CD4-positive, alpha-beta T cell treated with Interleukin-4 for 1 hour (primary cell): Measurements from ENCODE around the gene DAB2IP.
"Not testable (repeated sequence)": the region's sequence is repeated elsewhere in the genome, so short reads cannot be mapped to it uniquely, and the experiment has no call there.

Experiments used
- DNase-seq, 2 donors: peaks; one replicate each; pipeline ENCODE4 v3.0.0-alpha.2; 2020 to 2022

DAB2IP gene

DNA sequence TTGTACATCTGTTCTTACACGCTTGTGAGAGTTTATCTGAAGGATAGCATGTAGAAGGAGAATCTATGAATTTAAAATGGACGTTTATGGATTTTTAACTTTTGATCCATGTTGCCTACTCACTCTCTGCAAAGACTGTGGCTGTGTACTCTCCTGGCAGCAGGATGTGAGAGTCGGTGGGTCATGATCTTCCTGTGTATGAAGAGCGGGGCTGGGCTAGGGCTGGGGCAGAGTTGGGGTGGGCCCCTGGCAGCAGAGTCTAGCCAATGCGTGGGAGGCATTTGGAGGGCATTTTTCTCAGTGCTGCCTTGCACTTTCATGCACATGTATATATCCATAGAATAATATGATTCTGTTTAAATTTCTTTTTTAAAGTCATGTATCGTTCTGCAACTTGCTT lies 24.0 kb upstream of the DAB2IP start:
- no peak for DNase-seq

DNA sequence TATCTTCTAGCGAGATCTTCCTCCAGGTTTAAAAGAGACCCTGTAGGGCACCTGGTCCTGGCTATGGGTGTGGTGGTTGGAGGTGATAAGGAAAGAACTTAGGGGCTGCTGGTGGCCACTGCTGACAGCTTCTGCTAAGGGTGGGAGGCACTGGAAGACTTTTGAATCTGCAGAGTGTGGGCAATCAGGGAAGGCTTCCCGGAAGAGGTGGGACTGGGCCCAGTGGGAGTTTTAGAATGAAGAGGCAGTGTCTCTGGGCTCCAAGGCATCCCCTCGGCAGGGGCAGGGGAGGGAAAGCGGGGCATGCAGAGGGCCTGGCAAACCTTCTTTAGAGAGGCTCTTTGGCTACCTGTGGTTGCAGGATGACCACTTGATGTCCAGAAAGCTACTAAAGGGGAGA lies 23.0 kb upstream of the DAB2IP start:
- DNase-seq = no peak

GRCh38 chr9:121631115-121631514 lies 20.3 kb upstream of the DAB2IP start:
- DNase-seq = no peak

- no peak for DNase-seq
Measured at GRCh38 chr9:121631978-121632418, 19.4 kb upstream of the DAB2IP start.

DNA sequence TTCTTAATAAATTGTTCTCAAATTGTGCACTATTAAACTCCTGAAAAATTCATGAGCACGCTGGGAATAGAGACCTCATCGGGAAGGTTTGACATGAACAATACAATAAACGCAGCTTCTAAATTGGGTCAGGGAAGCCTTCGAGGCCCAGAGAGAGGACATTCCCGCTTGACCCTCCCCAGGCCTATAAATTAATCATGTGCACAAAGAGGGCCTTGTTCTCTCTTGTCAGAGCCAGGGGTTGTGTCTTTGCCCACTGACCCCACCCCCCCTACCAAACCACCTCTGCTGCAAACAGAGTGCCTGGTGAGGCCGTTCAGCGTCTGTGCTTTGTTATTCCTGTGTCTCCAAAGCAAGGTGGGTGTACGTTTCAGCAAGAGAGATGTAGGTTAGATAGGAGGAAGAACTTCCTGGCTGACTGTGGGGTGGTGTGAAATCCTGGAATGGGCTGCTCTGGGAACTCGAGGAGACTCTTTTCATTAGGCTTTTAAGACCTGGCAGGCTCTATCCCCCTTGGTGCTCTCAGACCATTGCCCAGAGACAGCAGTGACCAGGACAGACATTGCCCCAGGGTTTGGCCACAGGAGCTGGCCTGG lies 18.2 kb upstream of the DAB2IP start:
- no peak for DNase-seq

- no peak for DNase-seq
Measured at GRCh38 chr9:121633736-121634135, 17.7 kb upstream of the DAB2IP start.

DNA sequence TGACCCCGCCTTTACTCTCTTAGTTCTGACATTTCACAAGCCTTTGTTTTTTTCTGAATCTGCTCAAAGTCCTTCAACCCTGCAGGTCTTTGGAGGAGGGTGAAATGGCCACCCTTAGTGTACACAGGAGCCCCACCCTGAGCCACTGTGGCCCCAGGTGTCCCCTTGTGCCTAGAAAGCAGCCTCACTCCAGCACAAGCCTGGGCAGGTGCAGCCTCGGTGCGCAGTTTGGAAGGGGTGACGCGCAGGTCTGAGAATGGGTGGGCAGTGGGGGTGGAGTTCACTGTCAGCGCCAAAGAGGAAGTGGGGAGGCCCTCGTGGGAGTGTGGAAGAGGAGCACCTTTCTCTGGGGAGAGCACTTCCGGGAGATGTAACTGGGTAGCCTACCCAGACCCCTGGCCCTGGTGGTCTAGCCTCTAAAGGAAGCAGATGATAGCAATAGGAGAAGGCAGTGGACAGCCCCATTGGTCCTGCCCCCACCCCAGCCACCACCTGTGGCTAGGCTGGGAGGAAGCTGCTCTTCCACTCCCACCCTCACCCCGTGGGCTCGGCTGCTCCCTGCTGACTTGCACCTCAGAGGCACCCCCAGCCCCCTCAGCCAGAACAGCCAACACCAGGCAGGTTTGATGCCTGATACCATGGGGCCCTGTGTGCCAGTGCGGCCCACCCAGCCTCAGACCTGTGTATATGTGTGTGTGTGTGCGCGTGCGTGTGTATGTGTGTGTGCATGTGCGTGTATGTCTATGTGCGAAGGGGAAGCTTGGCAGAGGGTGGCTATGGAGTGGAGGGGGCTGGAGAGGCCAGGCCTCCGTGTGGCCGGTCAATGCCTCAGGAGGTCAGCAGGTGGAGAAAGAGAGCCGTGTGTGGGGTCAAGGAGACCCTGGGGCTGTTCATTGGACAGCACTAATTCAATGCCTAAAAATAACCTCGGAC lies 16.8 kb upstream of the DAB2IP start:
- DNase-seq = no peak

DNA sequence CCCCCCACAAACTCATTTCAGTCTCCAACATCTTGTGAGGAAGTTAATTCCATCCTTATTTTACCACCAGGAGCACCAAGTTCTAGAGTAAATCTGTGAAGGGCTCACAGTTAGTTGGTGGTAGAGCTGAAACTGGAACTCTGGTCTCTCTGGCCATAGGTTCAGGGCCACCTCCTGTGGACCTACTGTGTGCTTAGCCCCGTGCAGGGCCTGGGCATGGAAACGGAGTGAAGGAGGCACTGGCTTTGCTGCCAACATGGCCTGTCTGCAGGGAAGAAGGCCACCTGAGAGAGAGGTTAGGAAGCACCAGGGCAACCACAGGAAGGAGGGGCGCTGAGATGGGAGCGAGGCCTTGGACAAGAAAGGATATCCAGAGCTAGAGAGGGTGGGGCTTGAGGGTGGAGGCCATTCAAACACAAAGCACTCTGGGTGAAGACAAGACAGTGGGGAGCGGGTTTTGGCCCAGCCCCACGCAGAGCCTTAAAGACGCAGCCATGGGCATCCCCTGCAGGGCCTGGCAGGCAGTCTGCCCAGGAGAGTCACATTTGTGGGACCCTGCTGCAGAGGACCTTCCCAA lies 16.0 kb upstream of the DAB2IP start:
- DNase-seq = no peak

DNA sequence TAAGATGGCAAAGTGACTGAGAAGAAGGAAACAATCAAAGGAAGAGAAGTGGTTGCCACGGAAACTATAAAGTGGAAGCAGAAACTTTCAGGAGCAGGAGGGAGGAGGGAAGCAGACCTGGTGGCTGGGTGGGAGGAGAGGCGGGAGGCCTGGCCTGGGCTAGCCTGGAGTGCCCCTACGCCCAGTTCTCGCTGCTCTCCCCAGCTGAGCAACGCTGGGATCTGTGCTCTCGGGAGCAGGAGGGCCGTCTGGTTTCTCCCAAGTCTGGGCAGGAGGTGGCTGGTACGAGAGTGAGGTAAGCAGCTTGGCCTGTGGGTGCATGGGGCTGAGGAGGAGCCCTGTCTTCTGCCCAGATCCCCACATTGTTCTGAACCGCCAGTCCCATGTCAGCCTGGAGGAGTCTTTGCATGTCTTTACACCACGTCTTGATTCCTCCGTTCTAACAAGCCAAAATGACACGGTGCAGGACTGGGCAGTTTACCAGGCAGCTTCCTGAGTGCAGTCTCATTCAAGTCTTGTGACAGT lies 15.0 kb upstream of the DAB2IP start:
- no peak for DNase-seq

DNA sequence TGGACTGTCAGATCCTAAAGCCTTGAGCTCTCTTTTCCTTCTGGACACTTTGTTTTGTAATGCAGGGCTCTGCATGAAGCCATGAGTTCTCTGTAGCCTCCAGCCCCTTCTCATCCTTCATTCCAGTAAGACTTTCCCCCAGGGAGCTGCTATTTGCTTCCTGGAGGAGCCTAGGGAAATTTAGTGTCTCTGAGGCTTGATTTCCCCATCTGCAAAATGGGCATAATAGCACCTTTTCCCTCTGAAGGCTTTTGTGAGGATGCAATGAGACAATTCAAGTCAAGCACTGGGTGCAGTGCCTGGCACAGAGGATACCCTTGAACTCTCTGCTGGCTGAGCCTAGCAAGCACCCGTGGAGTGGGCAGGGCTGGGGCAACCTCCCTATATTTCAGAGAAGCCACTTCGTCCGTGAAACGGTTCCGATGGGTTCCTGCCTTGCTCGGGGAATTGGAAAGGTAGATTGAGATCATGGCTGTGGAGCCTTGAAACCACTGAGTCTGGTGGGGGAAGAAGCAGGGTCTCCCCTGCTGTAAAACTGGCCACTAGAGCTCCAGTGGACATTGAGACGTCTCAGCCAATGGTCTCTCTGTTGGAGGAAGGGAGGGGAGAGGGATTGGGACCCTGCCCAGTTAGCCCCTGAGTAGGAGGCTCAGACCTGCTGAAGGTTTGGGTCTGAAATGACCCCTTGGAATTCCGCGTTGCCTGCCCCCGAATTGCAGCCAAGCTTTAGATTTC lies 14.3 kb upstream of the DAB2IP start:
- no peak for DNase-seq

- no peak for DNase-seq
Measured at GRCh38 chr9:121637713-121638220, 13.7 kb upstream of the DAB2IP start.

DNA sequence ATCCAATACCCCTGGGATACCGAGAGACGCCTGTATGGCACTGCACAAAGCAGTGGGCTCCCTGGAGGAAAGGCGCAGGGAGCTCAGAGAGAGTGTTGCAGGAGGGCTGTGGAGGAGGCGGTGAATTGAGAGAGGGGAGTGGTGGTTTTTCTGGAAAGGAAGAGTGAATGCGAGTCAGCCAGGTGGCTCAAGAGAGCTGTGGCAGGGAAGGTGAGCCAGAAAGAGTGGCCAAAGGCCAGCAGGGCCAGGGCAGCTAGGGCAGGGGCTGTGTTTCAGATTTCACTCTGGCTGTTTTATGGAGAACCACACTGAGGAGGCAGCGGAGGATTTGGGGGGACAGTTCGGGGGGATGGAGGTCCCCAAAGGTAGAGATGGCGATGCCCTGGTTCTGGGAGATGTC lies 13.0 kb upstream of the DAB2IP start:
- no peak for DNase-seq

DNA sequence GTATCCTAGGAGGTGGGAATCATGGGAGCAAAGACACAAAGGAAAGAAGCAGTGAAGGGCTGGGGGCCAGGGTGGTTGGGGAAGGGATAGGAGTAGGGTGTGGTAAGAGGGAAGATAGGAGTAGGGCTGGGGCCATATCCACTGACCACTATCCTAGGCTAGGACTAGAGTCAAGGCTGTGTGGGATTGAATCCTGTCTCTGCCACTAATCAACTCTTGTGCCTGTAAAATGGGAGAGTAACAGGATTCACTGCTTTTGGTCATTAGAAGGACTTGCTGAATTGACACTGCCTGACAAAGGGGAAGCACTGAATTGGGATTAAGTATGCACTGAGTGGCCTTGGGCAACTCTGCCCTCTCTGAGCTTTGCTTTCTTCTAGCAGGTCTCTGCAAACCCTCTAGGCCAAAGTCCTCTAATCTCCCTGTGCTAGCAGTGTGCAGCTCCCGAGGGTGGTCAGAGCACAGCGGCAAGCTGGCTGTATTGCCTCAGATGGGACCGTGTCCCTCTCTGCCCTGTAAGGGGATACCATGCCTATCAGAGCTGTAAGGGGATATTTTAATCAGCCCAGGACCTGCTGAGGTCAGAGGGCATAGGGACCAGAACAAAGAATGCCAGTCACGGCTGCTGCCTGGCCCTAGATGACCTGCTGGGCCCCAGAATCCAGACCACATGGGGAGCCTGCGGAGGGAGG lies 12.4 kb upstream of the DAB2IP start:
- DNase-seq = no peak

DNA sequence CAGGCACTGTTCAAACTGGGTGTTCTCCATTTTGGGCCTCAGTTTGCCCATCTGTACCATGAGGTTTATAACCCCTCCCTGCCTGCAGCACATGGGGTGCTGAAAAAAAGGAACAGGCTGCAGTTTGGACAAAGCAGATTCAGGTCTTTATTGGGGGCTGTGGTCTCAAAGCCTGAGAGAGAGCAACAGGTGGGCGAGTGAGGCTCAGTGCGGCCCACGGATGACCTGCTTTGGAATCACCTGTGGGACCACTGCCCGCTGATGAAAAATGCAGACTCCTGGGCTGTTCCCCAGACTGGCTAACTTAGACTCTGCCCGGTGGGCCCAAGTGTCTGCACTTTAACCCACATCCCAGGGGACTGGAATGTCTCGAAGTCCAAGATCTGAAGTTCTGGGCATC lies 11.8 kb upstream of the DAB2IP start:
- DNase-seq = no peak

DNA sequence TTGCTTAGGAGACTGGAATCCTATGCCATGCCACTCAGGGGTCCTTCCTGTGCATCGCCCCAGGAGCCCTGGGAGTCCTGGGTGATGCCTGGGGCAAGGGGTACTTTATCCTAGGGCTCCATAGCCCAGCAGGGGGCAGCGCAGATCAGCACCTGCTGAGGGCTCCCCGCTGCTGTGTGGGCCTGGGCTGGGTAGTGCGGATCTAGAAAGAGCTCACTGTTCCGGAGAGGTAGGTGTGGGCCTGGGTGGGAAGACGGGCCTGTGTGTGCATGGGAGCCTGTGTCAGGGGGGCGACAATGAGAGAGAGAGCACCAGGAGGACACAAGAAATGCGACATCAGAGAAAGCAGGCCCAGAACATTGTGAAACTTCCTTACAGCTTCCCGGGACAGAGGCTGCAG lies 11.4 kb upstream of the DAB2IP start:
- peak in 1 of 2 donors; percentile 9 for DNase-seq

GRCh38 chr9:121640491-121641223 lies 10.8 kb upstream of the DAB2IP start:
- DNase-seq = no peak

DNA sequence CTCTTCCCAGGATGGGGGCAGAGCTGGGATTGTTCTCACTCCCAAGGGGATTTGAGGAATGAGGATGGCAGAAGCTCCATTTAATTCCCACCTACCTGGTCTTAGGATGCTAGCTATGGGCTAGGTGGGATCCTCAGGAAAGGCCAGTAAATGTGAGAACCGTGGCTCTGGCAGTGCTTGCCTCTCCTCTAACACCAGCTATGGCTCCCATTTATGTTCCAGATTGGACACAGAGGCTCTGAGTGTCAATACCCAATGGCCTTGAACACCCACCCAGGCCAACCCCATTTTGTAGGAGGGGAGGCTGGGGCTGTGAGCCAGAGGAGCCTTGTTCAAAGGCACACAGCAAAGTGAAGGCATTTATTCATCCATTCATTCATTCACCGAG lies 10.2 kb upstream of the DAB2IP start:
- no peak for DNase-seq

- DNase-seq = no peak
Measured at GRCh38 chr9:121642758-121643157, 8.7 kb upstream of the DAB2IP start.

GRCh38 chr9:121643473-121643872 lies 8.0 kb upstream of the DAB2IP start:
- DNase-seq = no peak

GRCh38 chr9:121644040-121644439 lies 7.4 kb upstream of the DAB2IP start:
- DNase-seq = not testable (repeated sequence)

DNA sequence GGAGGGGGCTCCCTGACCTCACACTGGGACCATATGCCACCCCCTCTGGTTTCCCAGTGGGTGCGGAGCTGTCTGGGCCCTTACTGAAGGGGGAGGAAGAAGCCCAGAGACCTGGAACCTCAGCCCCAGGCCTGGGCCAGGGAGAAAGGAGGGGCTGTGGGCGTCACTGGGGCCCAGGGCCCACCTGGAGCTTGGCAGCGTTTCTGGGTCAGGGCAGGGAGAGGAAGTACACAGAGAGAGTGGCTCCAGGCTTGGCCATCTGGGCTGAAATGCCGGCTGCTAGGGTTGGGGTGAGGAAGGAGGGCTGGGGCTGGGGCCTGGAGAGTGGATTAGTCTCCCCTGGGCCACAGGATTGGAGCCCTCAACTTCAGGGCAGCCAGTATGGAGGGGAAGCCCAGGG lies 6.4 kb upstream of the DAB2IP start:
- DNase-seq = no peak
